Activated CD8-positive, alpha-beta memory T cell treated with anti-CD3 and anti-CD28 coated beads for 36 hours (primary cell): ENCODE data around the gene ARAP2. TPM values are rescaled to one million over a fixed set of nuclear protein-coding genes. Genes with fewer than 3 reads are reported as not detected.

ENCODE experiments used
- CTCF ChIA-PET: fragments of 350-600 bp; sonication (Branson Sonifier 250); formaldehyde crosslinking; loops from one replicate; lab custom pipeline; 2021; ENCODE audit warnings: antibody characterized with exemption; lab: Charles Lee
- POLR2A ChIA-PET: fragments of 350-600 bp; sonication (Branson Sonifier 250); formaldehyde crosslinking; loops from one replicate; lab custom pipeline; 2021; ENCODE audit warnings: antibody characterized with exemption; lab: Charles Lee
- total RNA-seq, 2 experiments: library from RNA; stranded (reverse); gene quantifications; one replicate each; pipeline ENCODE4 v1.2.3, GENCODE V29; 2021

ARAP2 gene
- total RNA-seq, 2 experiments from 2014 or later = 37.3 to 42.5 TPM

DNA sequence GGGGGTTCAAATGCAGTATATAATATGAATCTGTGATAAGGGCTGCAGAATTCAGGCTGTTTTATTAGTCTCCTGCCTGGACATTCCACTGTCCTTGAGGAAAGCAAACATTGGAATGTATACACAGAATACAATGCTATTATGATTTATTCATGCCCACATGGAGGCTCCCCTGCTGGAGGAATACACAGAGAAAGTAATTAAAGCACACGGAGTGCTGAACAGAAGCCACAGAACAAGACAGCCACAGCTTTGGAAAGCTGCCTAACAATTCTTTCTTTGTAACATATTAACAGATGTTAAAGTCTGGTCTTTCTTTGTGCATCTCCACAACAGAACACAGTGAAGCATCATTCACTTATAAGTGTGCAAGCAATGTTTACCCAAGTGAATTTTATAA lies 155.8 kb downstream of the ARAP2 start:
- CTCF ChIA-PET = no interaction called here
- POLR2A ChIA-PET = no interaction called here

DNA sequence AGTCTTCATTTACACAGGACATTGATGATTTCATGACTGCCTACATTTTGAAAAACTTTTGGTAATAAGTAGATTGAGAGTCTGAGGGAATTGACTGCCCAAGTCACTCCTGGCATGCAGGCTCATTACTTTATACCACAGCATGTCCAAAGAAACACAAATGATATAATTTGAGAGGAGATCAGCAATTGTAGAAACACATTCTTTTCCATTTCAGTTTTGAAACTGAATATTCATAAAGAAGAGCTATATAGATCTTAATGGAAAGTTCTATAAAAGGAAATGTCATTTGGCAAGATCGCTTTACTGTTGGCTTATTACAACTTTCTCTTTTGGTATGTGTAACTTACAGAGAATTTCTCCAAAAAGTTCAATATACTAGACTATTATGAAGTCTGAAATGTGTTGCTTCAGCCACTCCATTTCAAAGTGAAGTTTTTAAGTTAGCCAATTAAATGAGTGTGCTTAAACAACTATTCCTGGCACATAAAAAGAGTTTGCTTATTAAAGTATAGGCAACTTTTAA lies 158.0 kb downstream of the ARAP2 start:
- ChIA-PET CTCF (no interaction called here), POLR2A (no interaction called here)

DNA sequence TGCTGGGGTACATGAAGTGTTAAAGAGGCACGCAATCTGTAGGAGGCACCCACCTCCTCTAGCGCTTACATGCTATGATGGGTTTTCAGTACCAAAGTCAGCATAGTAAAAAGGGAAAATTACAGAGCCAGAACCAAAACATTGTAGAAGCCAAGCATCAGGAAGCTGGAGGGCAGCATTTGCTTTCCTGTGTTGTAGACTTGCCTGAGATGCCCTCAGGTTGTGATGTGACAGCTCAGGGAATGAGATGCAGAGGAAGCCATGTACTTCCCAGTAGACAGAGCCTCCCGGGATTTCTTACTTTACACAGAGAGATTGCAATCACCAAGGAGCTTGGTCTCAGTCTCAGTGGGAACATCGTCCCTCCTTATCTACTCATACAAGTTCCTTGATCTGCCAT lies 161.5 kb downstream of the ARAP2 start:
- ChIA-PET POLR2A (no interaction called here), CTCF (no interaction called here)

DNA sequence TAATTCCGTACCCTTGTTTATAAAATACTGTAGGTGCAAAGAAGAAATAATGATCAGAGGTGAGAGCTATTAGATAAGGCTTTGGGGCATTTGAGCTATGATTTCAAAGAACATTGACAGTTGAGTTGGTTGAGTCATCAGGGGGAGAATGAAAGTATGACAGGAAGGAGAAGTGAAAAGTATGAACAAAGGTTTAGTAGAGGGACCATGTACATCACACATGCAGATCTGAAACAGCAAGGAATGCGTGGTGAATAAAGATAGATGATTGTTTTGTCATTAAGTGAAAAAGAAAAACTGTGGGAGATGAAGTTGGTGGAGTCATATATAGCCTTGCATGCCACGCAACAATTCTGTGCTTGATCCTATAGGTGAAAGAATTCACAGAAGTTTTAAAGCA lies 163.1 kb downstream of the ARAP2 start:
- CTCF ChIA-PET = no interaction called here
- POLR2A ChIA-PET = no interaction called here

DNA sequence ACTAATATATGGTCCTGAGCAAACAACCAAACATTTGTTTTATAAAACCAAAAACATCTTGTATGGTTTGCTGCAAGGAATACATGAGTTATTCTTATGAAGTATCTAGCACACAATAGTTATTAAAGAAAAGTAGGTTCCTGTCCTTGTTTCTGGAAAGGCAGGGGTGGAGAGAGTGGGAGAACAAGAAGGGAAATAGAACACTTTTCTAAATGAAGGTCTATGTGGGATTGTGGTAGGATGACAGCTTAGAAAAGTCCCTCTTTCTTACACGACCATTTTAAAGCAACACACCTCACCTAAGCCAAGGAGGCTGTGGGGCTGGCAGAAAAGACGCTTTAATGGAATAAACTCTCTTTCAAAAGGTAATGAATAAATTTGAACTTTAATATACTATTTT lies 164.6 kb downstream of the ARAP2 start:
- ChIA-PET POLR2A (no interaction called here), CTCF (no interaction called here)

DNA sequence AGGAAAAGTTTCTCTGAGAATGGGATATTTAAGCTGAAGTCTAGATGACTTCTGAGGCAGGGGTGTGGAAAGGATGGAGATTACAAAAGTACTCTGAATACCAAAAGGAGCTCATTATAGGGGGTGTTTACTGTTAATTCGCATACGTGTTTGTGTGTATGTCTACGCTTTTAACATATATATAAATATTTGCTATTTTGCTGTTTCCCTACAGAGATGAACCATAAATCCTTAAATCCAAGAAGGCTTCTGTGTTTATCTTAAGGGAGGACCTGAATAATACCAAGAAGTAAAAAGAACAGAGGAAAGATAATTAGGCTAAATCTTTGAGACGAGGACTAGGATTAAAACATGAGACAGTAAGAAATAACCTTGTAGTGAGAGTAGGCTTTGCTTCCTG lies 166.0 kb downstream of the ARAP2 start:
- ChIA-PET POLR2A (no interaction called here), CTCF (no interaction called here)

DNA sequence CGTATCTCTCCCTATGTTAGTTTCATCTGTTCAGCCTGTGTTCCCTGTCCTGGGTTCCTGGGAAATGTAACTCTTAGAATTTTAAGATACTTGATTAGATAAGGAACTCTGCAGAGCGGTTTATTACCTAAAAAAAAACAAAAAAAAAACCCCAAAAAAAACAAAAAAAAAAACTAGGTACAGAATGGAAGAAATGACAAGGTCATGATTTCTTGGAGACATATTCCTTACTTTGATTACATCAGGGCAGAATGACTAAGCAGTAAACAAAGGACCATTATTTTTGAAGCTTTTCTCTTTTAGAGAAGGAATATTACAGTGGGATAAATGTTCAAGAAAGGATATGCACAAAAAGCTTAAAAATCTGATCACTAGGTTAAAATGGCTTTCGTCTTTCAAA lies 171.8 kb downstream of the ARAP2 start:
- POLR2A ChIA-PET = no interaction called here
- CTCF ChIA-PET = no interaction called here

DNA sequence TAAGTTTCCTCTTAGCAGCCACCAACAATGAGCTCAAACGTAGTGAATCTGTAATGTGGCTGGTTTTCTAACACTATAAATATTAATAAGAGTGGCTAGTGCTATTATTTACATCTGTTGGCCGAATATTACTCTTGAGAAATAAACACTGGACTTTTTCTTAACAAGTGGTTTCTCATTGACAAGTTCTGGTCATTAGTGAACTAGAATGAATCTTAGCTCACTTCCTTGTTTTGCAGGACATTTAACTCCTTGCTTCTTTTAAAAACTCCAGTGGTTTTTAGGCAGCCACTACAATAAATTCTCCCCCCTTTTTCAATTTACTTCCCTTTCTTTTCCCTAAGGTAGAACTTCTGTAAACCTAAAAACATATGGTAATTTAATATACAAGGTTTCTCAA lies 177.2 kb downstream of the ARAP2 start:
- CTCF ChIA-PET = no interaction called here
- POLR2A ChIA-PET = no interaction called here

DNA sequence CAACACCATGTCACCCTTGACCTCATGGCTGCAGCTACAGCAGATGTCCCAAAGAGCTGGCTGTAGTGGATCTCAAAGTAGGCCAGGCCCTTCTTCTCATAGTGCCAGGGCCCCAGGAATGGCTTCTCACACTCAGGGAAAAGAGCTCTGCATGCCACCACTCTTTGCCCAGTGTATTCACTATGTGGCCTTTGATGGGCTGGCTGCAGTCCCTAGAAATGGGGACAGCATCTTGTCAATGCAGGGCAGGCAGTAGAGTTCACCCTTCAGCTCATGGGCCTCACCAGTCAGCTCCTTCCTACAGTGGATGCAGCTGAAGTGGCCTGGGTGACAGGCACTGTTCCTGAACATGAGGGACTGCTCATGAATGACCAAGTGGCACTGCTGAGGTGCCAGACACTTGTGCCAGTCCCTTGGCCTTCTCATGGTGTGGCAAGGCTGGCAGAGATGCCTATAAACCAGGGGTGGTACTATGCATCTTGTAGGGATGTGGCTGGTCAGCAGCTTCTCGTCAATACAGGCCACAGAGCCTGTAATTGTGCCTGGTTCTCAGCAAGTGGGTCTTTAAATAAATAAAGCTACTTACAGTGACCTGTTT lies 178.9 kb downstream of the ARAP2 start:
- POLR2A ChIA-PET = no interaction called here
- CTCF ChIA-PET = no interaction called here

DNA sequence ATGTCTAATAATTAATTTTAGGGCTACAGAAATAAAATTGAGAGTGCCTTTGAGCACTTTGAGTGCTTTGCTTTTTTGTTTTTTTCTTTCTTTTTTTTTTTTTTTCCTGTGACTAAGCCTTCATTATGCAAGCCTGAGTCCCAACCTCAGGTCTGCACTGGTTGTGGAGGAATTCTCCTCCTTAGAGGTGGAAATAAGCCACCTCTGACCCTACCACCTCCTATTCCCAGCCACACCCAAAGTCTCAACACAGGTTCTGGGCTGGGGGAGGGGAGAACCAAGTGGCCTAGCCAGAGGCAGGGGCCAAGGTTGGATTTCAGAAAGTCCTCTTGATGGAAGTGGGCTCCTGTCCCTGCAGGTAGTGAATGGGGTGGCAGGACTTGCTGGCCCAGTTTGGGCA lies 180.2 kb downstream of the ARAP2 start:
- CTCF ChIA-PET = no interaction called here
- POLR2A ChIA-PET = no interaction called here

DNA sequence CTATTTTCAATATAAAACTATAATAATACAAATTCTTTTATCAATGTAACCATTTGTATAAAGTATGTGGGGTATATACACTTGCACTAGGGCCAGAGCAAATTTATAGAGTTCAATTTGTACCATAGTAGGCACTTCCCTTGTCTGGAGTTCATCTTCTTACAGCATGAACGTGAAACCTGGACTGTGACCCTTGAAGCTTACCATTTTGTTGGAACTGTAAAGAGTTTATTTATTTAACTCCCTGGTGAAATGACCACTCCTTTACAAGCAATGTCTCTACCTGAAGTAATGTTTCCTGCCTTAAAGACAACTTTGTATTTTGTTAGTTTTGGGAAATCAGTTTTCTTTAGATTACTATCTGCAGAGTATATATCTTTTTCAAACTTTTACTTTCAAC lies 188.2 kb downstream of the ARAP2 start:
- ChIA-PET CTCF (no interaction called here), POLR2A (no interaction called here)

DNA sequence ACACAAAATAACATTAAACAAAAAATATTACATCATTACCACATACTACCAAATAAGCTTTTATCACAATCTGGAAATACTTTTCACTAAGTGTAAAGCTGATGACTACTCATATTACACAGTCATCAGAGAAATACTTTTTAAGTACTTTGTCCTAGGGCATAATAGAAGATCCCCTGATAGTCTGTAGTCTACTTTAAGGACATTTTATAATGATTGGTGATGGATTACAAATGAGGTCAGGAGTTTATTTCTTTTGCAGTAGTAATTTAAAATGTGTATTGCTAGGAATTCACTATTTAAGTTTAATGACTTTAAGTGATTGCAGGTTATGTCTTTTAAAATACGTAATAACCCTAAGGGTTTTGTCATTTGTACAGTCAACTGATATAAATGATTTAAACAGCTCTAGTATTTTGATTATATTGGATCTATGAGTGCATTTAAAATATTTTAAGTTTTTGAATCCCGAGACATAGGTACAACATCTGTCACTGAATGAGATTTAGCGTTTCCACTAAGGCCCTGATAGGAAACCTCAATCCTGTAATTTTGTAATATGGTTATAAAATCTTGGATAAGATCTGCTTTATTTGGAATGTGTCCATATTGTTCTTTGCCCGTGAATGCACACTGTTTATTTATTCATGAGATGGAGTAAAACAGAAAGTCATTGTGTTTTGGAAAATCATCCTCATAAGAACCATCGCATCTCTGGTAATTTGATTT lies 189.5 kb downstream of the ARAP2 start:
- ChIA-PET POLR2A (no interaction called here), CTCF (no interaction called here)

DNA sequence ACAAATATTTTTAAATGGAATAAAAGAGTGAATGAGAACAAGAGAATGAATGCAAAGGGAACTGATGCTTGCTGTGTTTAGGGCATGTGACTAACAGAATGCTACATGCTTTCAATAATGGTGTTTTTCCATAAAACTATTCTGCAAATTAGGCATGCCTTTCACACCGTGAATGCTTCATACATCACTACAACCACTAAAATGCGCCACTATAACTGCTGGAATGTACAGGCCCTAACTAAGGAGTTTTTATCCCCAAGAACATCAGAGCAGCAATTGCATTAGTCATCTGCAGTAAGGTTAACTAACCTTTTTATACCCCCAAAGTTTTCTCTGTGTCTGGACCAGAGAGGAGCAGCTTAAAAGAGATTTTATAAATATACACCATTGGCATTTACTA lies 190.4 kb downstream of the ARAP2 start:
- ChIA-PET POLR2A (no interaction called here), CTCF (no interaction called here)

DNA sequence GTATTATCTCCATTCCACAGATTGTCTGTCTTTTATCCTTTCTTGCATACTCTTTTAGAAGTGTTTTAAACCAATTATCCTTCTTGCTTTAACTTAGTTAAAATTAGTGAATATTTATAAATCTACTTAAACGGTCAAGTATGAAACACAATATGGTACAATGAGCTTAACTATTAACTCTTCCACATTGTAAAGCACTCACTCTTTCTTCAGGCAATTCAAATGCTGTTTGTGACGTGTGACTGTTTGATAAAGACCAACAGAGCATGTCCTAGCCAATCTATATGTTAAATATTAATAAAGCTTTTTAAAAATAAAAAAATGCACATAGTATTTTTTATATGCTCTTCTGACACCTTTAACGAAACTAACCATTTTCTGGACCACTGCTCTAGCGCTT lies 192.7 kb downstream of the ARAP2 start:
- ChIA-PET CTCF (no interaction called here), POLR2A (no interaction called here)

DNA sequence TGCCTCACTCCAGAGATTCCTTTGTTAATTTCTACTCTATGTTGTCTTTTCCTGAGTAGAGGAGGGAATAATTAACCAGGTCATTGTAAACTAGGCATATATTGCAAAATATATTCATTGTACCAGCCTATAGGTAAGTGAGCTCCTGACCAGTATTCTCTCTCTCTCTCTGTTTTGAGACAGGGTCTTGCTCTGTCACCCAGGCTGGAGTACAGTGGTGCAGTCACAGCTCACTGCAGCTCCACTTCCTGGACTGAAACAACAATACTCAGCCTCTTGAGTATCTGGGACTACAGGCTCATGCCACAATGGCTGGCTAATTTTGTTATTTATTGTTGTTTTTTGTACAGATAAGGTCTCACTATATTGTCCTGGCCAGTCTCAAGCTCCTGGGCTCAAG lies 198.3 kb downstream of the ARAP2 start:
- ChIA-PET POLR2A (no interaction called here), CTCF (no interaction called here)

DNA sequence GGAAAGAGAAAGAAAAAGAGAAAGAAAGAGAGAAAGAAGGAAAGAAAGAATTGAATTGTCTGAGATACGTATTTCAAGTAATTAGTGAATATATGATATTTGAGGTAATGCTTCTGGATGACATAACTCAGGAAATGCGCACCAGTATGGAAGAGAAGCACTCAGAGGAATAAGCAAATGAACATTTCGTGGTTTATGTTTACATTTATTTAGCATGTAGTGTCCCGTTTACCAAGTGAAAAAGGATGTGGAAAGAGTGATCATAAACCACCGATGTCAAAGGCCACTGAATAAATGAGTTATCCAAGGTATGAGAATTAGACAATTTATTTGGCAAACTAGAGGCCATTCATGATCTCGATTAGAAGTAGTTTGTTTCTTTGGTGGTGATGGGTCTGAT lies 200.4 kb downstream of the ARAP2 start:
- ChIA-PET CTCF (no interaction called here), POLR2A (no interaction called here)

DNA sequence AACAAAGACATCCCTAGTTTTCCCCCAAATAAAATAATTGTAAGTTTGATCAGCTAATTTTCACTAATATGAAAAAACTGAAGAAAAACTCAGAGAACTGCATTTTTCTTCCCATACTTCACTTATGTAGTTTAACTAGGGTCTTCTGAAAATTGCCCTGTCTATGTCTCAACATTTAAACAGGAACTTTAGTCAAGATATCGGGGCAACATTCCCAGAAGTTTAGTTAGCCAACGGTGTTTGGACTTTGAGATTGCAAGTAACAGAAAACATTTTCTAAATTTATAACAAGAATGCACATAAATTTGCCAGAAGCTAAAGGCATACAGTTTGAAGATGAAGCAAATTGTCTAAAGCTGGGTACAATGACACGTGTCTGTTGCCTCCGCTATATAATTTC lies 201.1 kb downstream of the ARAP2 start:
- POLR2A ChIA-PET = no interaction called here
- CTCF ChIA-PET = no interaction called here

DNA sequence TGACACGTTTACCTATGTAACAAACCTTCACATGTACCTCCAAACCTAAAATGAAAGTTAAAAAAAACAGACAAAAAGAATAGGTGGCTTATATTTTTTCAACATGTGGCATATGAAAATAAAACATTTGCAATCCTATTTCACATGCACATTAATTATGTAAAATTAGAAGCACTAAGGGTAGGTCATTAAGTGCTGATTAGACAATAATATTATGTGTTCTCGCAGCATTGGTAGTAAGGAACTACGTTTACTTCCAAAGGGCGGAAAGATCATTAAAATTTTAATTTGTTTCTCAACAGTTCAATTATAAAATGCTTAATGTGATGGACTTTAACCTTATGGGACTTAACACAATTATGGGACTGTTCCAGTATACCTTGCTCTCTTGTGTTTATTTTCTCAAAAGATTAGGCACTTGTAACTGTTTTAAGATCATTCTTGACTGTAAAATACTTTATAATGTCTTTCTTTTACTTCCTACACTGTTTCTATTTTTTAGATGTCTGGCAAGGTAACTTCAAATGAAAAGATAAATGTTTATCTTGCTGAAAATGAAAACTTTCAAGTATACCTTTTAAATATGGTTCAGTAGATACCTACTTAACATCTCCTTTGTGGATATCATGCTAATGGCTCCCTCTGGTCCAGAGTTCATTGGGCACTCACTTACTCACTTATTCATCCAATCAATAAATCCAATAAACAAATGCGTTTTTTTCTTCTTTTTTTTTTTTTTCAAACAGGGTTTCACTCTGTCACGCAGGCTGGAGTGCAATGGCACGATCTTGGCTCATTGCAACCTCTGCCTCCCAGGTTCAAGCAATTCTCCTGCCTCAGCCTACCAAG lies 202.0 kb downstream of the ARAP2 start:
- CTCF ChIA-PET = no interaction called here
- POLR2A ChIA-PET = no interaction called here

DNA sequence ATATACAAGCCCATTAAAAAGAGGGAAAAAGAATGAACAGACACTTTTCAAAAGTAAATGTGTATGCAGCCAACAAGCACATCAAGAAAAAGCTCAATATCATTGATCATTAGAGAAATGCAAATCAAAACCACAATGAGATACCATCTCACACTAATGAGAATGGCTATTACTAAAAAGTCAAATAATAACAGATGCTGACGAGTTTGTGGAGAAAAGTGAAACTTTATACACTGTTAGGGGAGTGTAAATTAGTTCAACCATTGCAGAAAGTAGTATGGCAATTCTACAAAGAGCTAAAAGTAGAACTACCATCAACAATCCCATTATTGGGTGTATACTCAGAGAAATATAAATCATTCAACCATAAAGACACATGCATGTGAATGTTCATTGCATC lies 203.0 kb downstream of the ARAP2 start:
- POLR2A ChIA-PET = no interaction called here
- CTCF ChIA-PET = no interaction called here

DNA sequence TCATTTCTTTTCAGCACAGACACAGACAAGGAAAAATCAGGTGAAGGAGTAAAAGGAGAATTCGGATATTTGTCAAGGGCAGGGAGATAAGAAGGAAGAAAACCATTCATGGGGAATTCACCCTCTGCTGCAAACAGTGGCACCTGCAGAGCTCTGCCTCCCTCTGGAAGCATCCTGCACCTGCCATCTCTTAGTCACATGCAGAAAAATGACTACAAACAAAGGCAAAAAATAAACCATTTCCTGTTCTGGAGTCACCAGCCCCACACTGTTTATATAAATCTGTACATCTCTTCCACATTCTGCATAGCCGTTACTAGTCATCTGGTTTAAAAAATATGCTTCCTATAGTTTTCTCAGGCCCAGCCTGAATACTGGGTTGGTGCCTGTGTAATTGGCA lies 205.3 kb downstream of the ARAP2 start:
- POLR2A ChIA-PET = no interaction called here
- CTCF ChIA-PET = no interaction called here

DNA sequence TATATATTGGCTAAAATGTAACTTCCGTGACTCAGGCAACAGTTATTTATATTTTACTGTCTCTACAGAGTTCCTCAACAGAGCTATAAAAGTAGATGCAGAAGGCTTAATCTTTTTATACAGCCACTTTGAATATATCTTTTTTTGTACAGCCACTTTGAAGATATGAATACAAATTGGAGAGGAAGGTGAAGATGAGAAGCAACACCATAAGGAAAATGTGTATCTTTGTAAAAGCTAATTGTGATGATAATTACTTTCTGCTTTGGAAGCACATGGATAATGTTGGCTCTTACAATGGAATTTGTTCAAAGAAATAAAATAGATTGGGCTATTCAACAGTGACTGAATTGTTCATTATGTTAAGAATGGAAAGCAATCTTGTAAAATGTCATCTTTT lies 205.8 kb downstream of the ARAP2 start:
- POLR2A ChIA-PET = no interaction called here
- CTCF ChIA-PET = no interaction called here
